K562 (cell line): ENCODE data around the gene SIGLEC14. TPM values are rescaled to one million over a fixed set of nuclear protein-coding genes. Genes with fewer than 3 reads are reported as not detected.

Source experiments
- CCNT2 ChIP-seq: IDR thresholded peaks from 2 replicates; pipeline ENCODE4 v1.6.1; 2011; ENCODE audit warnings: borderline replicate concordance, low read depth, mild to moderate bottlenecking, moderate library complexity, mixed read lengths, low read length; ENCODE audit not compliant: insufficient read length; ENCODE audit errors: extremely low read depth
- CTCF ChIP-seq, 3 experiments: IDR thresholded peaks in 2 of 3; conservative IDR thresholded peaks in 1 of 3; 2 replicates each; pipeline ENCODE4 v1.5.1; 2011 to 2012; ENCODE audit warnings: low read length in 3 of 3, mild to moderate bottlenecking in 3 of 3, control low read depth in 2 of 3, improper control_type of control experiment in 1 of 3, inconsistent platforms in 1 of 3, low read depth in 1 of 3, mixed read lengths in 1 of 3, moderate library complexity in 1 of 3; ENCODE audit not compliant: insufficient read depth in 2 of 3
- CTCFL ChIP-seq: IDR thresholded peaks from 2 replicates; pipeline ENCODE4 v1.6.1; 2011; ENCODE audit warnings: borderline replicate concordance, low read depth, mild to moderate bottlenecking, moderate library complexity, low read length; ENCODE audit not compliant: insufficient read depth, poor library complexity, severe bottlenecking
- FOS ChIP-seq: IDR thresholded peaks from 3 replicates; pipeline ENCODE4 v1.6.1; 2011; ENCODE audit not compliant: insufficient read length; ENCODE audit errors: extremely low read depth
- REST ChIP-seq, 2 experiments: fragments of 450-650 bp; formaldehyde crosslinking in 1 of 2; IDR thresholded peaks; 2 replicates each; pipeline versions ENCODE4 v1.4.0 to v1.6.1; 2014 to 2020; ENCODE audit warnings: mild to moderate bottlenecking in 2 of 2, borderline replicate concordance in 1 of 2, low read depth in 1 of 2
- TCFL5 ChIP-seq: fragments of 250-450 bp; sonication (Bioruptor Pico); conservative IDR thresholded peaks from 2 replicates; pipeline ENCODE4 v1.6.1; 2021; ENCODE audit warnings: mild to moderate bottlenecking, moderate library complexity, matching md5 sums
- THAP12 ChIP-seq: fragments of 250-450 bp; sonication (Bioruptor Pico); IDR thresholded peaks from 2 replicates; pipeline ENCODE4 v1.9.0; 2021; ENCODE audit warnings: mild to moderate bottlenecking, inconsistent platforms
- TRIM24 ChIP-seq, 2 experiments: fragments of 450-650 bp; IDR thresholded peaks; 2 replicates each; pipeline ENCODE4 v1.6.1; 2016
- ZNF24 ChIP-seq: fragments of 450-650 bp; IDR thresholded peaks from 2 replicates; pipeline ENCODE4 v1.6.1; 2016
- ZNF431 ChIP-seq: sonication (generic); formaldehyde crosslinking; IDR thresholded peaks from 2 replicates; pipeline ENCODE4 v1.8.0; 2022; ENCODE audit warnings: mild to moderate bottlenecking, missing genetic modification reagents
- polyA plus RNA-seq, 8 experiments: library from polyadenylated mRNA; depleted of rRNA in 4 of 8; stranded (reverse) in 5 of 8; unstranded in 3 of 8; fragments of >200 nt; fragmentation: Nextera tagmentation in 2 of 8; fragmentation: Illumina TruSeq in 1 of 8; extraction: Ambion mirVana in 2 of 8; extraction: Trizol in 1 of 8; gene quantifications; 2 replicates each; pipeline versions ENCODE4 v1.2.1 to v1.2.3, GENCODE V29; 2011 to 2014; ENCODE audit warnings: inconsistent platforms in 1 of 8, missing spikeins in 1 of 8
- total RNA-seq, 7 experiments: library from RNA; depleted of rRNA in 6 of 7; stranded (reverse); fragments of >200 nt in 6 of 7; fragmentation: Illumina TruSeq in 2 of 7; extraction: Trizol in 2 of 7; gene quantifications; 2 replicates each; pipeline versions ENCODE4 v1.2.1 to v1.2.3, GENCODE V29; 2011 to 2021; ENCODE audit warnings: low replicate concordance in 1 of 7

The SIGLEC14 gene
- total and polyA plus RNA-seq, 9 of the 15 experiments (the other 6 are each of a cell fraction or from before 2014, with no cell fraction given): not detected

- TF ChIP-seq CTCFL: peak; percentile 49
- no peak for TF ChIP-seq ZNF431 (CRISPR knock-in tag)
- 0 out of 4 replicates have a peak, but pooled peaks of 1 of the 2 experiments have one; percentile 11 for TF ChIP-seq TRIM24 (IDR thresholded peaks at IDR 0.05)
- TF ChIP-seq TCFL5: no peak
- peak; percentile 61 to 69 (median 63); a peak in 5 of 6 replicates for TF ChIP-seq CTCF (IDR thresholded peaks at IDR 0.05 in 2 of 3, conservative IDR thresholded peaks at IDR 0.05 in 1 of 3; ENCODE audit: insufficient read depth in 2 of 3, low read depth in 1 of 3, low read length in 3 of 3)
- TF ChIP-seq CCNT2: no peak
- no peak for TF ChIP-seq THAP12 (CRISPR knock-in tag)
- TF ChIP-seq FOS: no peak
- peak; percentile 74; the same call in 1 of the 2 replicates for TF ChIP-seq REST (IDR thresholded peaks at IDR 0.05; ENCODE audit: borderline replicate concordance)
- TF ChIP-seq REST (CRISPR knock-in tag; IDR thresholded peaks at IDR 0.05; ENCODE audit: low read depth): no peak
- peak; percentile 65; the same call in 1 of the 2 replicates for TF ChIP-seq ZNF24
Observed at GRCh38 chr19:51637362-51637978, 9.2 kb downstream of the SIGLEC14 start (continued).
